HepG2 (cell line): ENCODE results near the gene PTCD1. TPM values are rescaled to one million over a fixed set of nuclear protein-coding genes. Genes with fewer than 3 reads are reported as not detected.

Source experiments
- ATAC-seq: fragments of 200-7000 bp; cut with Tn5 transposase; 3 replicates; pipeline ENCODE4 v1.9.1; 2020; ENCODE audit warnings: mild to moderate bottlenecking, moderate library complexity
- BruUV-seq: library from RNA; stranded (reverse); fragments of 400-500 nt; replicated peaks from 2 replicates; lab custom pipeline; 2021; lab: Mats Ljungman, UMichigan
- CTCF ChIA-PET: fragments of 300-600 bp; formaldehyde crosslinking; extraction: SDS; loops from one replicate; lab custom pipeline; 2021; ENCODE audit warnings: low total read pairs, inconsistent platforms, low intra/inter-chr PET ratio; lab: Yijun Ruan, JAX
- POLR2A ChIA-PET: fragments of 350-600 bp; sonication (Branson Sonifier 250); formaldehyde crosslinking; loops from one replicate; lab custom pipeline; 2020; ENCODE audit warnings: antibody characterized with exemption, inconsistent platforms; lab: Yijun Ruan, JAX
- DNase-seq: peaks from one replicate; pipeline ENCODE4 v3.0.0-alpha.2; 2015; ENCODE audit warnings: low spot score
- FAIRE-seq: peaks from 3 replicates; lab custom pipeline; 2011; peaks lifted over from hg19 to GRCh38; lab: Jason Lieb, UNC
- H2AFZ ChIP-seq: one replicate; pipeline ENCODE4 v1.6.1; 2011; ENCODE audit warnings: low read length, inconsistent platforms
- H3K27ac ChIP-seq: fragments of 300-600 bp; 3 replicates; pipeline ENCODE4 v1.8.0; 2011; ENCODE audit warnings: mixed run types, mild to moderate bottlenecking, mixed read lengths, low read length, inconsistent platforms; ENCODE audit not compliant: insufficient read depth; ENCODE audit errors: extremely low read length
- H3K27me3 ChIP-seq, 2 experiments: fragments of 200-600 bp in 1 of 2; 2 replicates in 1 of 2; 3 replicates in 1 of 2; pipeline versions ENCODE4 v1.6.0 to v1.8.0; 2011; ENCODE audit warnings: low read length in 2 of 2, mild to moderate bottlenecking in 2 of 2, moderate library complexity in 2 of 2, inconsistent platforms in 1 of 2; ENCODE audit not compliant: insufficient read depth in 2 of 2, control insufficient read depth in 1 of 2
- H3K36me3 ChIP-seq, 2 experiments: fragments of 200-600 bp in 1 of 2; replicated peaks in 1 of 2; 2 replicates in 1 of 2; 3 replicates in 1 of 2; pipeline versions ENCODE4 v1.5.1 to v1.8.0; 2011; ENCODE audit warnings: low read length in 2 of 2, inconsistent platforms in 1 of 2; ENCODE audit not compliant: insufficient read depth in 2 of 2, control insufficient read depth in 1 of 2
- H3K4me1 ChIP-seq: 2 replicates; pipeline ENCODE4 v1.5.1; 2012; ENCODE audit warnings: low read length, inconsistent platforms; ENCODE audit not compliant: insufficient read depth
- H3K4me2 ChIP-seq: 2 replicates; pipeline ENCODE4 v1.6.0; 2011; ENCODE audit warnings: low read depth, low read length, inconsistent platforms
- H3K4me3 ChIP-seq, 3 experiments: fragments of 200-600 bp in 1 of 3; sonication (generic), shearing (Covaris generic) in 1 of 3; replicated peaks in 1 of 3; 2 replicates each; pipeline ENCODE4 v1.5.1; 2011 to 2016; ENCODE audit warnings: low read length in 3 of 3, inconsistent platforms in 2 of 3, low read depth in 2 of 3, mild to moderate bottlenecking in 2 of 3, control low read depth in 1 of 3, mixed read lengths in 1 of 3; ENCODE audit not compliant: insufficient read depth in 1 of 3
- H3K79me2 ChIP-seq: one replicate; pipeline ENCODE4 v1.6.1; 2011; ENCODE audit warnings: low read length, inconsistent platforms; ENCODE audit not compliant: insufficient read depth
- H3K9ac ChIP-seq: 2 replicates; pipeline ENCODE4 v1.6.0; 2011; ENCODE audit warnings: mild to moderate bottlenecking, low read depth, low read length, inconsistent platforms; ENCODE audit not compliant: insufficient read depth
- H3K9me3 ChIP-seq: 2 replicates; pipeline ENCODE4 v1.5.1; 2012; ENCODE audit warnings: mild to moderate bottlenecking, low read length
- H4K20me1 ChIP-seq: 2 replicates; pipeline ENCODE4 v1.6.0; 2011; ENCODE audit warnings: inconsistent platforms, mild to moderate bottlenecking, low read length, moderate library complexity; ENCODE audit not compliant: insufficient read depth
- AGO2 ChIP-seq: fragments of 200-400 bp; formaldehyde crosslinking; optimal IDR thresholded peaks from 2 replicates; pipeline ENCODE3; 2017; ENCODE audit warnings: mild to moderate bottlenecking, low read depth, low read length, moderate library complexity
- POLR2G ChIP-seq: fragments of 200-400 bp; formaldehyde crosslinking; IDR thresholded peaks from 2 replicates; pipeline ENCODE4 v1.6.1; 2018; ENCODE audit warnings: mild to moderate bottlenecking, low read depth, low read length, moderate library complexity
- RBFOX2 ChIP-seq: fragments of 200-400 bp; formaldehyde crosslinking; IDR thresholded peaks from 2 replicates; pipeline ENCODE4 v1.6.1; 2017; ENCODE audit warnings: low read depth, mild to moderate bottlenecking, low read length
- RELA ChIP-seq: sonication (generic); formaldehyde crosslinking; IDR thresholded peaks from 2 replicates; pipeline ENCODE4 v1.4.0; 2020; ENCODE audit warnings: missing genetic modification reagents
- SMARCE1 ChIP-seq: fragments of 450-650 bp; IDR thresholded peaks from 2 replicates; pipeline ENCODE4 v1.6.1; 2017; ENCODE audit warnings: borderline replicate concordance
- ZIK1 ChIP-seq: sonication (generic); formaldehyde crosslinking; IDR thresholded peaks from 2 replicates; pipeline ENCODE4 v1.5.0; 2020; ENCODE audit warnings: mild to moderate bottlenecking, low read depth, missing genetic modification reagents, borderline replicate concordance
- ZNF382 ChIP-seq: sonication (generic); formaldehyde crosslinking; IDR thresholded peaks from 2 replicates; pipeline ENCODE4 v1.5.0; 2020; ENCODE audit warnings: missing genetic modification reagents, mild to moderate bottlenecking, borderline replicate concordance
- ZNF543 ChIP-seq: sonication (generic); formaldehyde crosslinking; IDR thresholded peaks from 2 replicates; pipeline ENCODE4 v1.4.0; 2020; ENCODE audit warnings: mild to moderate bottlenecking, missing genetic modification reagents
- ZNF552 ChIP-seq: sonication (generic); formaldehyde crosslinking; IDR thresholded peaks from 2 replicates; pipeline ENCODE4 v1.9.0; 2022; ENCODE audit warnings: missing genetic modification reagents, mild to moderate bottlenecking, borderline replicate concordance
- WGBS: methylation state at CpG from one replicate; pipeline ENCODE4 v1.1.6; 2017; ENCODE audit warnings: low lambda C conversion rate; 5-methylcytosine and 5-hydroxymethylcytosine counted together
- in situ Hi-C: cut with HindIII; loops from 2 replicates; pipeline ENCODE4 v1.10.0; 2017; ENCODE audit warnings: low pct_unique_long_range_greater_than_20kb; ENCODE audit not compliant: extremely low pct_ligation_motif_present
- intact Hi-C: fragments of 100-400 bp; cut with micrococcal nuclease; formaldehyde crosslinking; loops from one replicate; pipeline ENCODE4 v1.10.0; 2022; ENCODE audit not compliant: unreplicated experiment
- polyA plus RNA-seq, 8 experiments: library from polyadenylated mRNA; depleted of rRNA in 3 of 8; stranded (reverse) in 7 of 8; unstranded in 1 of 8; fragments of >200 nt; fragmentation: Illumina TruSeq in 4 of 8; extraction: Trizol in 4 of 8; gene quantifications; 2 replicates each; pipeline versions ENCODE4 v1.2.1 to v1.2.3, GENCODE V29; 2011 to 2016; ENCODE audit warnings: low read depth in 4 of 8, missing spikeins in 1 of 8, mixed read lengths in 1 of 8; ENCODE audit not compliant: insufficient read depth in 1 of 8
- total RNA-seq, 5 experiments: library from RNA; depleted of rRNA; stranded (reverse); fragments of >200 nt; fragmentation: Illumina TruSeq; extraction: Trizol; gene quantifications; 2 replicates each; pipeline ENCODE4 v1.2.3, GENCODE V29; 2016; ENCODE audit warnings: low read depth in 1 of 5

The PTCD1 gene
- total and polyA plus RNA-seq, 2 of the 13 experiments (the other 11 are each of a cell fraction or from before 2014, with no cell fraction given), result 3.0 to 8.4 TPM

- DNase-seq, result no peak
- H3K9ac ChIP-seq, result no peak overlapping the region
- WGBS, result 96% methylated on average over 14 of the region's 29 CpGs
- POLR2A ChIA-PET, result interaction anchor here (1.4 to 1.5 kb wide), 2 partner anchors 11 to 47 kb away, joined by 4 read pairs; partner anchors contain the start of genes BUD31 and PDAP1
- H3K4me2 ChIP-seq, result no peak overlapping the region
- H3K9me3 ChIP-seq, result no peaks in the 10 kb centered on the region
- no peak overlapping the region for H2AFZ ChIP-seq
- H3K36me3 ChIP-seq, result peaks cover 29 to 72% of the 10 kb centered on the region in 2 experiments
- BruUV-seq, result no TSS peak
- intact Hi-C loops, result no loop called here
- no peak overlapping the region for H3K4me3 ChIP-seq
- H3K79me2 ChIP-seq, result no peaks in the 10 kb centered on the region
- TF ChIP-seq AGO2 (peak; percentile 85), RBFOX2 (peak; percentile 53; the same call in 1 of the 2 replicates), ZNF543 (no peak)
- TF ChIP-seq, all 625 proteins: peak for 2
- CTCF ChIA-PET, result no interaction called here
- in situ Hi-C loops, result no loop called here
- no peaks in the 10 kb centered on the region for H3K27me3 ChIP-seq
- no peak overlapping the region for H3K27ac ChIP-seq
- 0 out of 2 replicates have a peak, but pooled peaks cover 2% of the 10 kb centered on the region for H4K20me1 ChIP-seq
- ATAC-seq, result peak; percentile 46
- H3K4me1 ChIP-seq, result 0 out of 2 replicates have a peak, but pooled peaks cover 12% of the 10 kb centered on the region
- FAIRE-seq, result no peak
Measured at GRCh38 chr7:99419323-99420021, 19.1 kb downstream of the PTCD1 start.

- WGBS, result 95% methylated on average over 8 of the region's 9 CpGs
- intact Hi-C loops (no loop called here), in situ Hi-C loops (no loop called here)
- no TSS peak for BruUV-seq
- no peak overlapping the region for H3K4me3 ChIP-seq
- ATAC-seq, result peak; percentile 20
- DNase-seq, result no peak
- no peaks in the 10 kb centered on the region for H3K27me3 ChIP-seq
- no peaks in the 10 kb centered on the region for H3K9me3 ChIP-seq
- no peak for FAIRE-seq
- H2AFZ ChIP-seq, result no peak overlapping the region
- no peak overlapping the region for H3K27ac ChIP-seq
- H3K4me1 ChIP-seq, result 0 out of 2 replicates have a peak, but pooled peaks cover 12% of the 10 kb centered on the region
- no peak for TF ChIP-seq RELA
- peak; percentile 79 for TF ChIP-seq AGO2
- no peak for TF ChIP-seq SMARCE1
- 0 out of 2 replicates have a peak, but pooled peaks have one; percentile 28 for TF ChIP-seq RBFOX2
- no peak for TF ChIP-seq ZNF382
- 0 out of 2 replicates have a peak, but pooled peaks have one; percentile 9 for TF ChIP-seq POLR2G
- TF ChIP-seq ZIK1 (CRISPR knock-in tag), result no peak
- no peak for TF ChIP-seq ZNF552
- TF ChIP-seq, all 625 proteins: peak for 3
- Histone ChIP-seq H3K79me2 (no peaks in the 10 kb centered on the region), H3K4me2 (no peak overlapping the region), H3K9ac (no peak overlapping the region), H3K36me3 (peaks cover 21 to 71% of the 10 kb centered on the region in 2 experiments), H4K20me1 (0 out of 2 replicates have a peak, but pooled peaks cover 2% of the 10 kb centered on the region)
- CTCF ChIA-PET, result no interaction called here
- POLR2A ChIA-PET, result interaction anchor here (1.3 kb wide), 1 partner anchor 9 kb away, joined by 8 read pairs; the partner anchor contains the start of genes BUD31 and PDAP1
Measured at GRCh38 chr7:99418260-99418659, 20.3 kb downstream of the PTCD1 start.
